Panc1 (cell line): ENCODE results near the gene PYHIN1.

Experiments used
- CTCF ChIP-seq: fragments of 450-650 bp; IDR thresholded peaks from 2 replicates; pipeline ENCODE4 v1.5.1; 2017; ENCODE audit warnings: mild to moderate bottlenecking
- POLR2AphosphoS5 ChIP-seq: IDR thresholded peaks from 2 replicates; pipeline ENCODE4 v1.6.1; 2012; ENCODE audit warnings: mild to moderate bottlenecking, low read depth, low read length, moderate library complexity
- TCF7L2 ChIP-seq: IDR thresholded peaks from 2 replicates; pipeline ENCODE4 v1.6.1; 2011; ENCODE audit warnings: mild to moderate bottlenecking, low read depth, low read length, inconsistent platforms

GRCh38 chr1:159014851-159015250 lies 83.5 kb downstream of the PYHIN1 start:
- no peak for TF ChIP-seq TCF7L2
- no peak for TF ChIP-seq POLR2AphosphoS5
- no peak for TF ChIP-seq CTCF
